ENCODE data around the gene AKAP9.

AKAP9 gene

DNA sequence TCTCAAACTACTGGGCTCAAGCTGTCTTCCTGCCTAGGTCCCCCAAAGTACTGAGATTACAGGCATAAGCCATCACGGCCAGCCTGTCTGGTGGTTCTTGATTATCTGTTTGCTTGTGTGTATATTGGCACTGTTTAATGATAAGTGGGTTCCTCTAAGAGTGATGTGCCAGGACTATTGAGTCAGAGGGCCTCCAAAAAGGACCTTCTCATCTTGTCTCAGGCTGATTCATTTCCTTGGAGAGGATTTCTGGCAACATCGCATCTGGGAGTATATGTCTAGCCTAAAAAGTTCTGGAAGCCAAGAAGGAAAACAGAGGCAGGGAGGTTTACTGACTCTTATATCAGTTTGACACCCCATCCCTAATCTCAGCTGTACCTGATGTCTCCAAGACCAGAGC is 27.1 kb upstream of the AKAP9 start:
- no peak overlapping the region for H3K4me3 ChIP-seq (ENCODE audit: low read depth in 1 of 2, low read length in 1 of 2)
- H3K27me3 ChIP-seq = peaks cover 8% of the 10 kb centered on the region
- TF ChIP-seq, protein P1, sequence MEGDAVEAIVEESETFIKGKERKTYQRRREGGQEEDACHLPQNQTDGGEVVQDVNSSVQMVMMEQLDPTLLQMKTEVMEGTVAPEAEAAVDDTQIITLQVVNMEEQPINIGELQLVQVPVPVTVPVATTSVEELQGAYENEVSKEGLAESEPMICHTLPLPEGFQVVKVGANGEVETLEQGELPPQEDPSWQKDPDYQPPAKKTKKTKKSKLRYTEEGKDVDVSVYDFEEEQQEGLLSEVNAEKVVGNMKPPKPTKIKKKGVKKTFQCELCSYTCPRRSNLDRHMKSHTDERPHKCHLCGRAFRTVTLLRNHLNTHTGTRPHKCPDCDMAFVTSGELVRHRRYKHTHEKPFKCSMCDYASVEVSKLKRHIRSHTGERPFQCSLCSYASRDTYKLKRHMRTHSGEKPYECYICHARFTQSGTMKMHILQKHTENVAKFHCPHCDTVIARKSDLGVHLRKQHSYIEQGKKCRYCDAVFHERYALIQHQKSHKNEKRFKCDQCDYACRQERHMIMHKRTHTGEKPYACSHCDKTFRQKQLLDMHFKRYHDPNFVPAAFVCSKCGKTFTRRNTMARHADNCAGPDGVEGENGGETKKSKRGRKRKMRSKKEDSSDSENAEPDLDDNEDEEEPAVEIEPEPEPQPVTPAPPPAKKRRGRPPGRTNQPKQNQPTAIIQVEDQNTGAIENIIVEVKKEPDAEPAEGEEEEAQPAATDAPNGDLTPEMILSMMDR (IDR thresholded peaks at IDR 0.05) = no peak
- H3K36me3 ChIP-seq = no peaks in the 10 kb centered on the region
- peaks cover 9 to 25% of the 10 kb centered on the region in 2 experiments for H3K4me1 ChIP-seq (ENCODE audit: control insufficient read depth in 1 of 2, insufficient read depth in 1 of 2, low read depth in 1 of 2, low read length in 1 of 2)
- H3K27ac ChIP-seq = peak overlapping the region; percentile 70
- H3K9me3 ChIP-seq = no peaks in the 10 kb centered on the region

DNA sequence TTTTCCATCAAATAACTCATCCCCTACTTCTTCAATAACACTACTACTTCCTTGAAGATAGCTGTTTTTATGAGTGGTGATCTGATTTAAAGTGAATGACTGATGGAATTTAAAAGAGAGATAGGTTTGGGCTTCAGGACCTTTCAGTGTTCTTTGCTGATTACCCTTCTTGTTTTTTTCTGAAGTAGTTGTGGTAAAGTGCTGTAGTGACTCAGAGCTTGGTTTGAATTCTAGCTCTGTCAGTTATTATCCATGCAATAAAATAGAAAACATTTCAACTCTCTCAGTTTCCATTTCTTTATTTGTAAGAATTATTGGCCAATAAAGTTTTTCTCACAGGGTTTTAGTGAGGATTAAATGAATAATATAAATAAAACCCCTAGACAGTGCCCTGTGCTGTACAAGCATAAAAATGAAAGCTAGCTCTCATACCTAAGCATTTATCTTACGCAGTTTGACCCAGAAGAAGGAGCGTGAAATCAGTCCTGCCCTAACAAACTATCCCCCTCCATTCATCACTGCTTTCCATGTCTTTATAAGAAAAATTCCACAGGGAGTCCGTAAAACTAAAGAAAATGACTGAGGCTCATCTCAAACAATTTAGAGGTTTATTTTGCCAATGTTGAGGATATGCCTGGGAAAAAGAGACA is 25.1 kb upstream of the AKAP9 start:
- H3K36me3 ChIP-seq = no peaks in the 10 kb centered on the region
- TF ChIP-seq, protein P1 (IDR thresholded peaks at IDR 0.05) = no peak
- H3K27ac ChIP-seq = no peak overlapping the region

DNA sequence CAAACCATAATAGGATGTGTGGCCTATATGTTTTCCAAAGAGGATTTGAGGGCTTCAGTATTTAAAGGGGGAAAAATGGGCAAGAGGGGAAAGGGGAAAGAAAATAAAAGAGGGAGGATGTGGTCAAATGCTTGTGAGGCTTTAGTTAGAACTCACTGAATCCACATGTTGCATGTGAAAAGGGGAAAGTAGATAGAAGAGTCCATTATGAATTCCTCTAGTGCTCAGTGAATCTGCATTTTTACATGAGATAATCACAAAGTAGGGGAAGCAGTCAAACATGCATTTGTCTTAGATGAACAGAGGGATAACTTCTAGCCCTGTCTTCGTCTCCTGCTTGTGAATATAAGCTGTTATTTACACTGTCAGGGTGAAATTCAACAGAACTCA is 24.6 kb upstream of the AKAP9 start:
- H3K36me3 ChIP-seq = no peaks in the 10 kb centered on the region
- H3K9me3 ChIP-seq = no peaks in the 10 kb centered on the region
- H3K27ac ChIP-seq = no peak overlapping the region
- H3K4me3 ChIP-seq (ENCODE audit: low read depth in 1 of 2, low read length in 1 of 2) = no peak overlapping the region
- peaks cover 8% of the 10 kb centered on the region for H3K27me3 ChIP-seq
- TF ChIP-seq, protein P1 (IDR thresholded peaks at IDR 0.05) = no peak
- H3K4me1 ChIP-seq (ENCODE audit: control insufficient read depth in 1 of 2, insufficient read depth in 1 of 2, low read depth in 1 of 2, low read length in 1 of 2) = peaks cover 9 to 21% of the 10 kb centered on the region in 2 experiments

More for the DNA sequence above, 25.1 kb upstream of the AKAP9 start:
- Histone ChIP-seq H3K27me3 (peaks cover 8% of the 10 kb centered on the region), H3K4me3 (ENCODE audit: low read depth in 1 of 2, low read length in 1 of 2) (no peak overlapping the region), H3K4me1 (ENCODE audit: control insufficient read depth in 1 of 2, insufficient read depth in 1 of 2, low read depth in 1 of 2, low read length in 1 of 2) (peaks cover 9 to 25% of the 10 kb centered on the region in 2 experiments), H3K9me3 (no peaks in the 10 kb centered on the region)

- no peaks in the 10 kb centered on the region for H3K9me3 ChIP-seq
- peaks cover 0 to 5% of the 10 kb centered on the region in 2 experiments for H3K4me1 ChIP-seq (ENCODE audit: control insufficient read depth in 1 of 2, insufficient read depth in 1 of 2, low read depth in 1 of 2, low read length in 1 of 2)
- H3K27me3 ChIP-seq = peaks cover 8% of the 10 kb centered on the region
- no peaks in the 10 kb centered on the region for H3K36me3 ChIP-seq
- no peak overlapping the region for H3K4me3 ChIP-seq (ENCODE audit: low read depth in 1 of 2, low read length in 1 of 2)
- H3K27ac ChIP-seq = no peak overlapping the region
- TF ChIP-seq, protein P1 (IDR thresholded peaks at IDR 0.05) = no peak
Measured at GRCh38 chr7:91918356-91918755, 22.3 kb upstream of the AKAP9 start.

GRCh38 chr7:91922857-91923256 is 17.8 kb upstream of the AKAP9 start:
- Histone ChIP-seq H3K36me3 (no peaks in the 10 kb centered on the region), H3K9me3 (no peaks in the 10 kb centered on the region), H3K4me3 (ENCODE audit: low read depth in 1 of 2, low read length in 1 of 2) (no peak overlapping the region), H3K27ac (no peak overlapping the region), H3K27me3 (peaks cover 7% of the 10 kb centered on the region), H3K4me1 (ENCODE audit: control insufficient read depth in 1 of 2, insufficient read depth in 1 of 2, low read depth in 1 of 2, low read length in 1 of 2) (no peaks in the 10 kb centered on the region)
- TF ChIP-seq, protein P1 (IDR thresholded peaks at IDR 0.05) = no peak

Measured in neutrophil (primary cell).